Testis (tissue), 3 donors: Measurements from ENCODE around the gene UBE2D1. TPM values are rescaled to one million over a fixed set of nuclear protein-coding genes. Genes with fewer than 3 reads are reported as not detected.

Source experiments
- DNase-seq: peaks from one replicate; pipeline ENCODE4 v3.0.0-alpha.2; 2019
- H3K27ac ChIP-seq, 2 donors: fragments of 200-600 bp; sonication (generic); one replicate each; pipeline ENCODE4 v1.5.1; 2019
- H3K27me3 ChIP-seq: fragments of 200-600 bp; sonication (generic); one replicate; pipeline ENCODE4 v1.5.1; 2019
- H3K36me3 ChIP-seq: fragments of 200-600 bp; sonication (generic); one replicate; pipeline ENCODE4 v1.5.1; 2017; ENCODE audit warnings: low read depth; ENCODE audit errors: missing control alignments
- H3K4me1 ChIP-seq: fragments of 200-600 bp; sonication (generic); one replicate; pipeline ENCODE4 v1.5.1; 2019
- H3K4me3 ChIP-seq, 2 donors: fragments of 200-600 bp; sonication (generic); one replicate each; pipeline ENCODE4 v1.5.1; 2017 to 2019
- H3K9me3 ChIP-seq: fragments of 200-600 bp; sonication (generic); one replicate; pipeline ENCODE4 v1.5.1; 2017
- POLR2A ChIP-seq: fragments of 450-650 bp; IDR thresholded peaks from one replicate; pipeline ENCODE4 v1.6.1; 2017; ENCODE audit warnings: antibody characterized with exemption, mild to moderate bottlenecking, moderate library complexity
- WGBS, 2 donors: methylation state at CpG; one replicate each; pipeline ENCODE4 v1.1.5; 2018; 5-methylcytosine and 5-hydroxymethylcytosine counted together
- intact Hi-C: fragments of 100-400 bp; cut with DNase I; formaldehyde crosslinking; loops from one replicate; pipeline ENCODE4 v1.15.1; 2023; ENCODE audit warnings: low total_unique reads
- polyA plus RNA-seq: library from polyadenylated mRNA; stranded (reverse); fragments of 350-450 nt; fragmentation: Illumina TruSeq; extraction: RNeasy Lipid Tissue Mini Kit (QIAGEN cat#74804); gene quantifications from one replicate; pipeline ENCODE4 v1.2.3, GENCODE V29; 2014; ENCODE audit warnings: low read depth, low replicate concordance; ENCODE audit not compliant: insufficient read depth
- total RNA-seq, 2 donors: library from RNA; depleted of rRNA; stranded (reverse); fragments of >200 nt; gene quantifications; one replicate each; pipeline ENCODE4 v1.2.3, GENCODE V29; 2016
- TF ChIP-seq, protein P1 (sequence below), 3 experiments: fragments of 450-650 bp in 2 of 3; fragments of 200-600 bp in 1 of 3; sonication (generic) in 1 of 3; IDR thresholded peaks; one replicate each; pipeline ENCODE4 v1.5.1; 2016 to 2019; ENCODE audit warnings: antibody characterized with exemption in 3 of 3, mild to moderate bottlenecking in 2 of 3, moderate library complexity in 1 of 3

The UBE2D1 gene
- total and polyA plus RNA-seq, 3 donors from 2014 or later = 8.4 to 13.1 (median 10.0) TPM

DNA sequence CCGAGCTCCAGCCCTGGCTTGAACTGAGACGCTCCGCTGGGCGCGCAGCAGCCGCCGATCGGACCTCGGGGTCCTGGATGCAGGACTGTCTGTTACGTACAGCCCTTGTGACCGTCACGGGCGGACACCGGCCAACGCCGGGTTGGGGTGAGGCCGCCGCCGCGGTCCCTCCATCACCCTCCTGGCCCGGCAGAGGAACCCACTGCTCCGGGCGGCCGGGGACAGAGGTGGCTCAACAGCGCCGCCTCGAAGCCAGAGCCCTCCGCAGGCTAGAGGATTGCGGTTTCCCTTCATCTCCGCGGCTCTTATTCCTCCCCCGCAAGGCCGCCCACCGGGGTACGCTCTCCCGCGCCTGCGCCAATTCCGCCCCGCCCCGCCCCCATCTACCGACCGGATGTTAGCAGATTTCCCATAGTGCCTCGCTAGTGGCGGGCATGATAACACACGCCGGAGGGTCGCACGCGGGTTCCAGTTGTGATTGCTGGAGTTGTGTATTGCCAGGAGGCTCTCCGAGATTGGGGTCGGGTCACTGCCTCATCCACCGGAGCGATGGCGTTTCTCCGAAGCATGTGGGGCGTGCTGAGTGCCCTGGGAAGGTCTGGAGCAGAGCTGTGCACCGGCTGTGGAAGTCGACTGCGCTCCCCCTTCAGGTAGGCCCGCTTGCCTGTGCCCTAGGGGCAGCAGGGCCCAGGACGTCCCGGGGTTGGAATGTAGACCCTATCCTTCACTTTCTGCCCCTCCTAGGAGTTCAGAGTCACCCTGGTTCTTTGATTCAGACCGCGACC is 50.4 kb downstream of the UBE2D1 start, which contains the start of gene TFAM:
TFAM (plus strand) TSS at position 412 of the 785 bp plus-strand sequence; CDS start at position 550, 138 bp downstream.
- intact Hi-C loops = no loop called here
- Histone ChIP-seq H3K27me3 (no peaks in the 10 kb centered on the region), H3K4me1 (peaks cover 20% of the 10 kb centered on the region), H3K9me3 (no peaks in the 10 kb centered on the region), H3K27ac (peak within 1 kb of the TSS; percentile 92 to 97), H3K36me3 (no peaks in the 10 kb centered on the region), H3K4me3 (peak within 1 kb of the TSS; percentile 88 to 94)
- WGBS, 2 donors = 0 to 1% methylated on average over 14 to 61 of the region's 65 CpGs
- no peak for TF ChIP-seq POLR2A
- TF ChIP-seq, protein P1, sequence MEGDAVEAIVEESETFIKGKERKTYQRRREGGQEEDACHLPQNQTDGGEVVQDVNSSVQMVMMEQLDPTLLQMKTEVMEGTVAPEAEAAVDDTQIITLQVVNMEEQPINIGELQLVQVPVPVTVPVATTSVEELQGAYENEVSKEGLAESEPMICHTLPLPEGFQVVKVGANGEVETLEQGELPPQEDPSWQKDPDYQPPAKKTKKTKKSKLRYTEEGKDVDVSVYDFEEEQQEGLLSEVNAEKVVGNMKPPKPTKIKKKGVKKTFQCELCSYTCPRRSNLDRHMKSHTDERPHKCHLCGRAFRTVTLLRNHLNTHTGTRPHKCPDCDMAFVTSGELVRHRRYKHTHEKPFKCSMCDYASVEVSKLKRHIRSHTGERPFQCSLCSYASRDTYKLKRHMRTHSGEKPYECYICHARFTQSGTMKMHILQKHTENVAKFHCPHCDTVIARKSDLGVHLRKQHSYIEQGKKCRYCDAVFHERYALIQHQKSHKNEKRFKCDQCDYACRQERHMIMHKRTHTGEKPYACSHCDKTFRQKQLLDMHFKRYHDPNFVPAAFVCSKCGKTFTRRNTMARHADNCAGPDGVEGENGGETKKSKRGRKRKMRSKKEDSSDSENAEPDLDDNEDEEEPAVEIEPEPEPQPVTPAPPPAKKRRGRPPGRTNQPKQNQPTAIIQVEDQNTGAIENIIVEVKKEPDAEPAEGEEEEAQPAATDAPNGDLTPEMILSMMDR (IDR thresholded peaks at IDR 0.05) = peak in 2 of 3 experiments; percentile 23 to 40
- DNase-seq = peak; percentile 94

DNA sequence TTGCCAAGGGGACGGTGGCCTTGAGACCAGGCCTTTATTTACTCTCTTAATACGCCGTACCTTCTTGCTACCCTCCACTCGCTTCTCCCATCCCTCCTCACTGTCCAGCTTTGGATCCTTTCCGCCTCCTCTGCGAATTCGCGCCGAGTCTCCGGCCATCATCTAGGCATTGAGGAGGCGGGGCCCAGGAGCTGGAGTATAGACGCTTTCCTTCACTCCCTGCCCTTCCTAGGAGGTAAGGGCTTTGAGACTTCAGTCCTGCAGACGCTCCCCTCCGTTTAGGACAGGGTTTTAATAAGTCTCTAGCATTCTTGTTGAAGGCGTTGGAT is 50.9 kb downstream of the UBE2D1 start:
- TF ChIP-seq, protein P1 (IDR thresholded peaks at IDR 0.05) = no peak
- no peak for TF ChIP-seq POLR2A
- Histone ChIP-seq H3K36me3 (no peaks in the 10 kb centered on the region), H3K4me1 (peaks cover 20% of the 10 kb centered on the region), H3K9me3 (no peaks in the 10 kb centered on the region), H3K27ac (peak overlapping the region; percentile 92 to 97), H3K27me3 (no peaks in the 10 kb centered on the region), H3K4me3 (peak overlapping the region; percentile 88 to 94)
- intact Hi-C loops = no loop called here
- DNase-seq = peak; percentile 43
- WGBS, 2 donors = 0 to 1% methylated on average over 15 of the region's 15 CpGs

DNA sequence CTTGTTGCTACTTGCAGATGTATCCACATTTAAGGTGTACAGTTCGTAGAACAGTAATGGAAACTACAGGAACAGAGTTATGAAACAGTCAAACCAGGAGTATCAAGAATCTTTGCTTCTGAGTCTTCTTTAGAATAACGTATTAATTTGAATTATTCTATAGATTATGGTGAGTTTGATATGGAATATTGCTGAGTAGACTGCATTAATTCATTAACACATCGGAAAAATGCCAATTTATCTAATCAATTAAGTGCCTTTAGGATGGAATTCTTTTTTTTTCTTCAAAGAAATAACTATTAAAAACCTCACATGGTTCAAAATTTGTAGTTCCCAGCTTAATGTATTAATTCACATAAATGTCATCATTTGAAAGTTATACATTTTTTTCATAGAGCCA is 54.2 kb downstream of the UBE2D1 start:
- intact Hi-C loops = no loop called here
- Histone ChIP-seq H3K36me3 (no peaks in the 10 kb centered on the region), H3K27ac (no peak overlapping the region), H3K9me3 (no peaks in the 10 kb centered on the region), H3K4me3 (no peak overlapping the region), H3K4me1 (peaks cover 17% of the 10 kb centered on the region), H3K27me3 (no peaks in the 10 kb centered on the region)
- WGBS, 2 donors = 92 to 96% methylated on average over 3 of the region's 3 CpGs
- TF ChIP-seq, protein P1 (IDR thresholded peaks at IDR 0.05) = no peak
- no peak for TF ChIP-seq POLR2A
- DNase-seq = no peak

DNA sequence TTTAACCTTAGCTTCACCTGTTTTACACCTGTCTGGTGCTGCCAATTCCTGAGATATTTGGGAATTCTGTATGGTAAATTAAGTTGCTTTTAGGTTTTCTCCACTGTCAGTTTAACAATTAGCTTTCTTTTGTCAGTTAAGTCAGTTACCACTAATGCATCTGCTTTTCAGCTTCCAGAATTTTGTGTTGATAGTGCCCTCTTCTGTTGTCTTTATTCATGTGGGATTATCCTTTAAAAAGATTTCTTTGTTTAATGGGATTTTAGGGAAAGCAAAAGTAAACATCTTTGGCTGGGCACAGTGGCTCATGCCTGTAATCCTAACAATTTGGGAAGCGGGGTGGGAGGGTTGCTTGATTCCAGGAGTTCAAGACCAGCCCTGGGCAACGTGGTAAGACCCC is 58.5 kb downstream of the UBE2D1 start:
- 76 to 91% methylated on average over 2 of the region's 2 CpGs for WGBS, 2 donors
- H3K27me3 ChIP-seq = no peaks in the 10 kb centered on the region
- TF ChIP-seq, protein P1 (IDR thresholded peaks at IDR 0.05) = no peak
- H3K27ac ChIP-seq = no peak overlapping the region
- H3K36me3 ChIP-seq = no peaks in the 10 kb centered on the region
- no peaks in the 10 kb centered on the region for H3K9me3 ChIP-seq
- H3K4me1 ChIP-seq = no peaks in the 10 kb centered on the region
- intact Hi-C loops = no loop called here
- no peak overlapping the region for H3K4me3 ChIP-seq
- no peak for DNase-seq

DNA sequence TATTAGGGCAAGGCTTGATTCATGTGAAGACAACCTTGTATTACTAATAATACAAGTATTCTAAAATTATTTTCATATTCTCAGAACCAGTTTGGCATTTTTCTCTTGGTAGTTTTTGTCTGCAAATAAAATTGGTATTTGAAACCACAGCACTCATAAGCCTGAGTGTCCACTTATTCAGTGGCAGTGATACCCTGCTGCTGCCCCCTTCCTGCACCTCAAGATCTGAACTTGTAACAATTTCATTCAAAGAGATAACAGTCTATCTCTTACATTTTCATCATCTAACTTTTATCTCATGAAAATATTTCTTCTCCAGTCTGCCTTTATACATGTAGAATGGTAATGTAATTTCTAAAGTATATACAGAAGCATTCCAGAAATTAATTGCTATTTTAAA is 59.7 kb downstream of the UBE2D1 start:
- Histone ChIP-seq H3K9me3 (no peaks in the 10 kb centered on the region), H3K4me3 (no peak overlapping the region), H3K27me3 (no peaks in the 10 kb centered on the region), H3K36me3 (no peaks in the 10 kb centered on the region), H3K4me1 (no peaks in the 10 kb centered on the region), H3K27ac (no peak overlapping the region)
- DNase-seq = no peak
- TF ChIP-seq, protein P1 (IDR thresholded peaks at IDR 0.05) = no peak
- no peak for TF ChIP-seq POLR2A
- intact Hi-C loops = no loop called here
